NT2/D1 (cell line): ENCODE results near the gene DHRS1.

ENCODE experiments used
- YY1 ChIP-seq: IDR thresholded peaks from 2 replicates; pipeline ENCODE4 v1.6.1; 2011; ENCODE audit not compliant: insufficient read length, insufficient read depth
- ZNF274 ChIP-seq: IDR thresholded peaks from 2 replicates; pipeline ENCODE4 v1.6.1; 2011; ENCODE audit warnings: mild to moderate bottlenecking, low read depth, low read length

DNA sequence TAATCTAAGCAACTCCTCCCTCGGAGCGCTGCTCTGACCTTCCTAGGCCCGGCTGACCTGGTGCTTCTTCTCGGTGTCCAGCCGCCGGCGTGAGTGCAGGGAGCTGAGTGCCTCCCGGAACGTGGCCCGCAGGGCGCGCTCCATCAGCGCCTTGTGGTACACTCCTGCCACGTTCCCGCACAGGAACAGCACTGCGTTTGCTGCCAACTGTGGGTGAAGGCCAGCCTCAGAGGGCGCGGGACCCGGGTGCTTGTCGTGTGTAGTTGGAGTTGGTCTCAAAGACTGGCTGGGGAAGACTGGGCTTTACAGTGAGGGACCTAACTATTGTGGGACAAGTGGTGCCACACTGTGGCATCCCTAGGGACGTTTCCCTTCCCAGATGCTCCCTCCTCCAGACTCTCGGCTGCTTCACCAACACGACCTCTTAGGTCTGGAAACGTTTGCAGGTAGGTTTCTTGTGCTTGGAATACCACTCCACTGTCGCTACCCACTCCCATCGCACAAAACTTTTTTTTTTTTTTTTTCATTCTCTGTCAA, 32.2 kb upstream of the DHRS1 start:
- TF ChIP-seq ZNF274 (no peak), YY1 (no peak)
